ENCODE data around the gene PPP1R12C.

GRCh38 chr19:55089342-55089944 lies 28.0 kb downstream of the PPP1R12C start:
- no peak for TF ChIP-seq CTCF (conservative IDR thresholded peaks at IDR 0.05 in 1 of 2, IDR thresholded peaks at IDR 0.05 in 1 of 2; ENCODE audit: extremely low read depth in 1 of 2, insufficient read depth in 1 of 2, low read depth in 1 of 2, low read length in 2 of 2)
- TF ChIP-seq EZH2 (IDR thresholded peaks at IDR 0.05; ENCODE audit: borderline replicate concordance, low read length), result no peak
